Daoy (cell line): Measurements from ENCODE around the gene MEIKIN. TPM values are rescaled to one million over a fixed set of nuclear protein-coding genes. Genes with fewer than 3 reads are reported as not detected.
A peak's percentile ranks its signal among the peaks of the same experiment; 100 is the strongest.
"Not testable (repeated sequence)": the region's sequence is repeated elsewhere in the genome, so short reads cannot be mapped to it uniquely, and the experiment has no call there.

Experiments
- DNase-seq: peaks from one replicate; pipeline ENCODE4 v3.0.0-alpha.2; 2015; ENCODE audit warnings: low read depth
- total RNA-seq: library from RNA; depleted of rRNA; stranded (reverse); fragments of >200 nt; shearing (Covaris generic); gene quantifications from 2 replicates; pipeline ENCODE4 v1.2.3, GENCODE V29; 2014

MEIKIN gene
- total RNA-seq, 1 experiment from 2014 or later: not detected

- no peak for DNase-seq
These were observed 31.9 kb downstream of the MEIKIN start for GRCh38 chr5:131913603-131914002.

GRCh38 chr5:131906668-131907067, 38.8 kb downstream of the MEIKIN start:
- DNase-seq: no peak

GRCh38 chr5:131902266-131902665, 43.2 kb downstream of the MEIKIN start:
- DNase-seq: not testable (repeated sequence)

- no peak for DNase-seq
These were observed 45.8 kb downstream of the MEIKIN start for GRCh38 chr5:131899686-131900085.

GRCh38 chr5:131883984-131884383, 61.5 kb downstream of the MEIKIN start:
- no peak for DNase-seq

GRCh38 chr5:131879705-131880104, 65.8 kb downstream of the MEIKIN start:
- DNase-seq: no peak

GRCh38 chr5:131877873-131878272, 67.6 kb downstream of the MEIKIN start:
- no peak for DNase-seq

- DNase-seq: not testable (repeated sequence)
These were observed 74.2 kb downstream of the MEIKIN start for GRCh38 chr5:131871251-131871650.

GRCh38 chr5:131867524-131867923, 77.9 kb downstream of the MEIKIN start:
- DNase-seq: no peak

GRCh38 chr5:131863700-131864099, 81.8 kb downstream of the MEIKIN start:
- no peak for DNase-seq

- DNase-seq: no peak
These were observed 88.1 kb downstream of the MEIKIN start for GRCh38 chr5:131857388-131857787.

- DNase-seq: no peak
These were observed 90.0 kb downstream of the MEIKIN start for GRCh38 chr5:131855452-131855851.

- DNase-seq: no peak
These were observed 91.3 kb downstream of the MEIKIN start for GRCh38 chr5:131854134-131854533.

GRCh38 chr5:131848662-131849061, 96.8 kb downstream of the MEIKIN start:
- no peak for DNase-seq

- DNase-seq: no peak
These were observed 98.9 kb downstream of the MEIKIN start for GRCh38 chr5:131846536-131846935.

GRCh38 chr5:131845828-131846227, 99.6 kb downstream of the MEIKIN start:
- DNase-seq: no peak

GRCh38 chr5:131842971-131843370, 102.5 kb downstream of the MEIKIN start:
- DNase-seq: not testable (repeated sequence)

- DNase-seq: not testable (repeated sequence)
These were observed 112.8 kb downstream of the MEIKIN start for GRCh38 chr5:131832702-131833101.

- no peak for DNase-seq
These were observed 120.0 kb downstream of the MEIKIN start for GRCh38 chr5:131825404-131826013.

- no peak for DNase-seq
These were observed 120.8 kb downstream of the MEIKIN start for GRCh38 chr5:131824631-131825030.

- no peak for DNase-seq
These were observed 124.2 kb downstream of the MEIKIN start for GRCh38 chr5:131821221-131821620.

GRCh38 chr5:131818001-131818724, 127.3 kb downstream of the MEIKIN start:
- no peak for DNase-seq

GRCh38 chr5:131814990-131815389, 130.5 kb downstream of the MEIKIN start:
- peak; percentile 75 for DNase-seq
